Inferior parietal cortex (tissue), 1 donor: ENCODE measurements around the gene REC114.
"Not testable (repeated sequence)": the region's sequence is repeated elsewhere in the genome, so short reads cannot be mapped to it uniquely, and the experiment has no call there.

Experiments
- DNase-seq: peaks from one replicate; pipeline ENCODE4 v3.0.0-alpha.2; 2016; ENCODE audit errors: extremely low spot score

REC114 gene

GRCh38 chr15:73575636-73576247 lies 132.8 kb downstream of the REC114 start:
- no peak for DNase-seq

GRCh38 chr15:73577593-73577992 lies 134.6 kb downstream of the REC114 start:
- DNase-seq: not testable (repeated sequence)

GRCh38 chr15:73578026-73578425 lies 135.1 kb downstream of the REC114 start:
- DNase-seq: no peak

- no peak for DNase-seq
Observed at GRCh38 chr15:73582851-73583379, 140.0 kb downstream of the REC114 start.

GRCh38 chr15:73583544-73583943 lies 140.6 kb downstream of the REC114 start:
- no peak for DNase-seq

GRCh38 chr15:73584699-73585420 lies 141.9 kb downstream of the REC114 start:
- DNase-seq: no peak

- DNase-seq: no peak
Observed at GRCh38 chr15:73585871-73586654, 143.1 kb downstream of the REC114 start.

GRCh38 chr15:73589766-73590165 lies 146.8 kb downstream of the REC114 start:
- DNase-seq: no peak

- DNase-seq: no peak
Observed at GRCh38 chr15:73590263-73590662, 147.3 kb downstream of the REC114 start.

GRCh38 chr15:73593304-73594074 lies 150.5 kb downstream of the REC114 start:
- no peak for DNase-seq

- no peak for DNase-seq
Observed at GRCh38 chr15:73594109-73594508, 151.1 kb downstream of the REC114 start.

- DNase-seq: no peak
Observed at GRCh38 chr15:73596174-73596573, 153.2 kb downstream of the REC114 start.

- no peak for DNase-seq
Observed at GRCh38 chr15:73597036-73597638, 154.2 kb downstream of the REC114 start.

- DNase-seq: no peak
Observed at GRCh38 chr15:73598530-73599160, 155.7 kb downstream of the REC114 start.

- DNase-seq: no peak
Observed at GRCh38 chr15:73599934-73600333, 157.0 kb downstream of the REC114 start.

- DNase-seq: no peak
Observed at GRCh38 chr15:73600413-73601335, 157.7 kb downstream of the REC114 start.

GRCh38 chr15:73601451-73602445 lies 158.8 kb downstream of the REC114 start:
- peak; percentile 39 for DNase-seq

GRCh38 chr15:73602446-73602843 lies 159.5 kb downstream of the REC114 start:
- DNase-seq: no peak
